T follicular helper cell (primary cell): ENCODE measurements around the gene MBOAT2.
"Not testable (repeated sequence)": the region's sequence is repeated elsewhere in the genome, so short reads cannot be mapped to it uniquely, and the experiment has no call there.

Experiments
- DNase-seq: peaks from one replicate; pipeline ENCODE4 v3.0.0-alpha.2; 2020; ENCODE audit warnings: low read depth
- total RNA-seq, 2 experiments: gene quantifications; one replicate each; lab custom pipeline; 2026; lab: John Stamatoyannopoulos, UW

The MBOAT2 gene
- total RNA-seq: 1.7 to 5.7 reads per million in 2 experiments

GRCh38 chr2:9003616-9004337 lies at the start of gene MBOAT2:
Gene MBOAT2, minus strand, starts transcription at chr2:9003684. Its CDS starts 70 bp downstream, at chr2:9003614.
- DNase-seq: peak; percentile 55

- no peak for DNase-seq
Observed at GRCh38 chr2:9052821-9053533, 49.5 kb upstream of the MBOAT2 start.

- not testable (repeated sequence) for DNase-seq
Observed at GRCh38 chr2:9051451-9051850, 48.0 kb upstream of the MBOAT2 start.

- no peak for DNase-seq
Observed at GRCh38 chr2:9050122-9050809, 46.8 kb upstream of the MBOAT2 start.

- no peak for DNase-seq
Observed at GRCh38 chr2:9045595-9045994, 42.1 kb upstream of the MBOAT2 start.

- DNase-seq: not testable (repeated sequence)
Observed at GRCh38 chr2:9043491-9043890, 40.0 kb upstream of the MBOAT2 start.

- no peak for DNase-seq
Observed at GRCh38 chr2:9037166-9037565, 33.7 kb upstream of the MBOAT2 start.

GRCh38 chr2:9033385-9034168 lies 30.1 kb upstream of the MBOAT2 start:
- no peak for DNase-seq

- DNase-seq: no peak
Observed at GRCh38 chr2:9032536-9033255, 29.2 kb upstream of the MBOAT2 start.

- no peak for DNase-seq
Observed at GRCh38 chr2:9032121-9032520, 28.6 kb upstream of the MBOAT2 start.

- DNase-seq: no peak
Observed at GRCh38 chr2:9031246-9031645, 27.8 kb upstream of the MBOAT2 start.

GRCh38 chr2:9030841-9031240 lies 27.4 kb upstream of the MBOAT2 start:
- DNase-seq: no peak

GRCh38 chr2:9030190-9030589 lies 26.7 kb upstream of the MBOAT2 start:
- no peak for DNase-seq

- no peak for DNase-seq
Observed at GRCh38 chr2:9029721-9030120, 26.2 kb upstream of the MBOAT2 start.

- DNase-seq: no peak
Observed at GRCh38 chr2:9027884-9028283, 24.4 kb upstream of the MBOAT2 start.

- DNase-seq: no peak
Observed at GRCh38 chr2:9025746-9026145, 22.3 kb upstream of the MBOAT2 start.

- no peak for DNase-seq
Observed at GRCh38 chr2:9024575-9024974, 21.1 kb upstream of the MBOAT2 start.

- DNase-seq: no peak
Observed at GRCh38 chr2:9021563-9022211, 18.2 kb upstream of the MBOAT2 start.

GRCh38 chr2:9020267-9020666 lies 16.8 kb upstream of the MBOAT2 start:
- DNase-seq: no peak

- DNase-seq: no peak
Observed at GRCh38 chr2:9018534-9018933, 15.1 kb upstream of the MBOAT2 start.

GRCh38 chr2:9018109-9018508 lies 14.6 kb upstream of the MBOAT2 start:
- DNase-seq: no peak
